Measurements from ENCODE around the gene FKBP1A. TPM values are rescaled to one million over a fixed set of nuclear protein-coding genes. Genes with fewer than 3 reads are reported as not detected.

The FKBP1A gene
- total and polyA plus RNA-seq, 10 of the 15 experiments (the other 5 are each of a cell fraction or from before 2014, with no cell fraction given): 103 to 687 (median 254) TPM

DNA sequence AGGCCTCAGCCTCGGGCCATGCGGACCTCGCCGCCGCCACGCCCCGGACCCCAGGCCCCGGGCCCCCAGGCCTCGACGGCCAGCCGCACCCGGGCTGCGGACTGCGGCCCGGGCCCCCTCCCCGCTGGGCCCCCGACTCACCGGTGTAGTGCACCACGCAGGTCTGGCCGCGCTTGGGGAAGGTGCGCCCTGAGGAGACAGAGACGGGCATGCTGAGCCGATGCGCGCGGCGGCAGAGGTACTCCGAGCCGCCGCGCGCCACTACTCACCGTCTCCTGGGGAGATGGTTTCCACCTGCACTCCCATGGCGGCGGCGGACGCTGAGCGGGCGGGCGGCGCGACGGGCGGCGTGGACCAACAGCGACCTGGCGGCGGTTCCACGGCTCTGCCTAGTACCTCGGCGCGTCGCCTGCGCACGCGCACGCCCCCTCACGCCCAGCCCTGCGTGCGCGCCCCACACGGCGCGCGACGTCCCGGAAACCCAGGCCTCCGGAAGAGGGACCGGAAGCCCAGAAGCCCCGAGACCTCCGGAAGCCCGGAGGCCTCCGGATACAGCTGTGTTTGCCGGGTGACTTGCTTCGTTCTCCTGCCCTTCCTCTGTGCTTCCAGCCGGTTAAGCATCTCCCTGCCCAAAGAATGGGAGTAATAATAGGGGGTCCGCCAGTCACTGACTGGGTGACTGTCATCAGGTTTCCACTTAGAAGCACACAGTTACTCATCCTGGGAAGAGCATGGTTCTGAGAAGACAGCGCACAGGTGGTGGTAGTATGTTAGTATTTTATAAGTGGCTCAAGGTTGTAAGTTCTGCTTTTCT lies at the start of gene FKBP1A (continued):
- TF ChIP-seq FOXK2 (IDR thresholded peaks at IDR 0.05): peak; percentile 40; the same call in 1 of the 2 replicates
- no peak for TF ChIP-seq BRCA1 (IDR thresholded peaks at IDR 0.05; ENCODE audit: low read depth, low read length)
- TF ChIP-seq KLF5 (IDR thresholded peaks at IDR 0.05; ENCODE audit: partially characterized antibody): no peak
- TF ChIP-seq, protein P1, sequence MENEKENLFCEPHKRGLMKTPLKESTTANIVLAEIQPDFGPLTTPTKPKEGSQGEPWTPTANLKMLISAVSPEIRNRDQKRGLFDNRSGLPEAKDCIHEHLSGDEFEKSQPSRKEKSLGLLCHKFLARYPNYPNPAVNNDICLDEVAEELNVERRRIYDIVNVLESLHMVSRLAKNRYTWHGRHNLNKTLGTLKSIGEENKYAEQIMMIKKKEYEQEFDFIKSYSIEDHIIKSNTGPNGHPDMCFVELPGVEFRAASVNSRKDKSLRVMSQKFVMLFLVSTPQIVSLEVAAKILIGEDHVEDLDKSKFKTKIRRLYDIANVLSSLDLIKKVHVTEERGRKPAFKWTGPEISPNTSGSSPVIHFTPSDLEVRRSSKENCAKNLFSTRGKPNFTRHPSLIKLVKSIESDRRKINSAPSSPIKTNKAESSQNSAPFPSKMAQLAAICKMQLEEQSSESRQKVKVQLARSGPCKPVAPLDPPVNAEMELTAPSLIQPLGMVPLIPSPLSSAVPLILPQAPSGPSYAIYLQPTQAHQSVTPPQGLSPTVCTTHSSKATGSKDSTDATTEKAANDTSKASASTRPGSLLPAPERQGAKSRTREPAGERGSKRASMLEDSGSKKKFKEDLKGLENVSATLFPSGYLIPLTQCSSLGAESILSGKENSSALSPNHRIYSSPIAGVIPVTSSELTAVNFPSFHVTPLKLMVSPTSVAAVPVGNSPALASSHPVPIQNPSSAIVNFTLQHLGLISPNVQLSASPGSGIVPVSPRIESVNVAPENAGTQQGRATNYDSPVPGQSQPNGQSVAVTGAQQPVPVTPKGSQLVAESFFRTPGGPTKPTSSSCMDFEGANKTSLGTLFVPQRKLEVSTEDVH (IDR thresholded peaks at IDR 0.05; ENCODE audit: low read depth, partially characterized antibody): peak; percentile 74
- no peak for TF ChIP-seq EED (IDR thresholded peaks at IDR 0.05; ENCODE audit: low read depth)
- TF ChIP-seq, protein P2, sequence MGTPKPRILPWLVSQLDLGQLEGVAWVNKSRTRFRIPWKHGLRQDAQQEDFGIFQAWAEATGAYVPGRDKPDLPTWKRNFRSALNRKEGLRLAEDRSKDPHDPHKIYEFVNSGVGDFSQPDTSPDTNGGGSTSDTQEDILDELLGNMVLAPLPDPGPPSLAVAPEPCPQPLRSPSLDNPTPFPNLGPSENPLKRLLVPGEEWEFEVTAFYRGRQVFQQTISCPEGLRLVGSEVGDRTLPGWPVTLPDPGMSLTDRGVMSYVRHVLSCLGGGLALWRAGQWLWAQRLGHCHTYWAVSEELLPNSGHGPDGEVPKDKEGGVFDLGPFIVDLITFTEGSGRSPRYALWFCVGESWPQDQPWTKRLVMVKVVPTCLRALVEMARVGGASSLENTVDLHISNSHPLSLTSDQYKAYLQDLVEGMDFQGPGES (IDR thresholded peaks at IDR 0.05): 0 out of 2 replicates have a peak, but pooled peaks have one; percentile 33
- TF ChIP-seq TCF7 (IDR thresholded peaks at IDR 0.05; ENCODE audit: borderline replicate concordance): no peak
- TF ChIP-seq, protein P3, sequence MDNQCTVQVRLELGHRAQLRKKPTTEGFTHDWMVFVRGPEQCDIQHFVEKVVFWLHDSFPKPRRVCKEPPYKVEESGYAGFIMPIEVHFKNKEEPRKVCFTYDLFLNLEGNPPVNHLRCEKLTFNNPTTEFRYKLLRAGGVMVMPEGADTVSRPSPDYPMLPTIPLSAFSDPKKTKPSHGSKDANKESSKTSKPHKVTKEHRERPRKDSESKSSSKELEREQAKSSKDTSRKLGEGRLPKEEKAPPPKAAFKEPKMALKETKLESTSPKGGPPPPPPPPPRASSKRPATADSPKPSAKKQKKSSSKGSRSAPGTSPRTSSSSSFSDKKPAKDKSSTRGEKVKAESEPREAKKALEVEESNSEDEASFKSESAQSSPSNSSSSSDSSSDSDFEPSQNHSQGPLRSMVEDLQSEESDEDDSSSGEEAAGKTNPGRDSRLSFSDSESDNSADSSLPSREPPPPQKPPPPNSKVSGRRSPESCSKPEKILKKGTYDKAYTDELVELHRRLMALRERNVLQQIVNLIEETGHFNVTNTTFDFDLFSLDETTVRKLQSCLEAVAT (IDR thresholded peaks at IDR 0.05): no peak
- TF ChIP-seq TARDBP (IDR thresholded peaks at IDR 0.05; ENCODE audit: borderline replicate concordance): peak; percentile 61; the same call in 1 of the 2 replicates
- TF ChIP-seq ZZZ3 (IDR thresholded peaks at IDR 0.05; ENCODE audit: control insufficient read depth, insufficient read length, low read depth): no peak
- TF ChIP-seq, protein P4, sequence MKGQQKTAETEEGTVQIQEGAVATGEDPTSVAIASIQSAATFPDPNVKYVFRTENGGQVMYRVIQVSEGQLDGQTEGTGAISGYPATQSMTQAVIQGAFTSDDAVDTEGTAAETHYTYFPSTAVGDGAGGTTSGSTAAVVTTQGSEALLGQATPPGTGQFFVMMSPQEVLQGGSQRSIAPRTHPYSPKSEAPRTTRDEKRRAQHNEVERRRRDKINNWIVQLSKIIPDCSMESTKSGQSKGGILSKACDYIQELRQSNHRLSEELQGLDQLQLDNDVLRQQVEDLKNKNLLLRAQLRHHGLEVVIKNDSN (IDR thresholded peaks at IDR 0.05; ENCODE audit: borderline replicate concordance, extremely low read length, insufficient read depth, low read depth, low read length): no peak
- TF ChIP-seq, protein P5, sequence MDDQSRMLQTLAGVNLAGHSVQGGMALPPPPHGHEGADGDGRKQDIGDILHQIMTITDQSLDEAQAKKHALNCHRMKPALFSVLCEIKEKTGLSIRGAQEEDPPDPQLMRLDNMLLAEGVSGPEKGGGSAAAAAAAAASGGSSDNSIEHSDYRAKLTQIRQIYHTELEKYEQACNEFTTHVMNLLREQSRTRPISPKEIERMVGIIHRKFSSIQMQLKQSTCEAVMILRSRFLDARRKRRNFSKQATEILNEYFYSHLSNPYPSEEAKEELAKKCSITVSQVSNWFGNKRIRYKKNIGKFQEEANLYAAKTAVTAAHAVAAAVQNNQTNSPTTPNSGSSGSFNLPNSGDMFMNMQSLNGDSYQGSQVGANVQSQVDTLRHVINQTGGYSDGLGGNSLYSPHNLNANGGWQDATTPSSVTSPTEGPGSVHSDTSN (IDR thresholded peaks at IDR 0.05; ENCODE audit: insufficient replicate concordance, low read depth, low read length): peak; percentile 77
- TF ChIP-seq DPF2 (IDR thresholded peaks at IDR 0.05): no peak; the same call in 1 of the 2 replicates
- TF ChIP-seq WRNIP1 (IDR thresholded peaks at IDR 0.05; ENCODE audit: borderline replicate concordance, low read depth, low read length): no peak
- TF ChIP-seq STAT3 (IDR thresholded peaks at IDR 0.05; ENCODE audit: low read depth, low read length): no peak
- no peak for TF ChIP-seq NBN (IDR thresholded peaks at IDR 0.05)
- TF ChIP-seq SMAD1 (IDR thresholded peaks at IDR 0.05; ENCODE audit: low read depth, partially characterized antibody): no peak
- no peak for TF ChIP-seq HDGF (IDR thresholded peaks at IDR 0.05)
- no peak for TF ChIP-seq STAT1 (conservative IDR thresholded peaks at IDR 0.05)

Data from GM12878 (cell line).